IMR-90 (cell line): ENCODE data around the gene CACNA2D1. TPM values are rescaled to one million over a fixed set of nuclear protein-coding genes. Genes with fewer than 3 reads are reported as not detected.

ENCODE experiments used
- ATAC-seq: fragments of 200-7000 bp; cut with Tn5 transposase; 2 replicates; pipeline ENCODE4 v1.9.1; 2020; ENCODE audit warnings: low read depth, mild to moderate bottlenecking, moderate library complexity
- BruUV-seq: library from RNA; stranded (reverse); fragments of 400-500 nt; replicated peaks from 2 replicates; lab custom pipeline; 2021; lab: Mats Ljungman, UMichigan
- CTCF ChIA-PET: fragments of 300-600 bp; formaldehyde crosslinking; extraction: SDS; loops from one replicate; lab custom pipeline; 2021; ENCODE audit warnings: antibody characterized with exemption; lab: Yijun Ruan, JAX
- POLR2A ChIA-PET: fragments of 300-600 bp; sonication (Branson Sonifier 250); formaldehyde crosslinking; loops from one replicate; lab custom pipeline; 2022; ENCODE audit warnings: antibody characterized with exemption; ENCODE audit not compliant: unreplicated experiment; lab: Charles Lee
- DNase-seq: peaks from one replicate; pipeline ENCODE4 v3.0.0; 2013
- H2AFZ ChIP-seq: replicated peaks from 2 replicates; pipeline ENCODE3; 2013; ENCODE audit warnings: low read length, mild to moderate bottlenecking; ENCODE audit not compliant: poor library complexity
- H2AK5ac ChIP-seq: 2 replicates; pipeline ENCODE4 v1.6.1; 2013; ENCODE audit warnings: low read depth, low read length, inconsistent platforms
- H2AK9ac ChIP-seq: replicated peaks from 2 replicates; pipeline ENCODE3; 2013; ENCODE audit warnings: mild to moderate bottlenecking, low read depth, low read length, moderate library complexity; ENCODE audit not compliant: poor library complexity
- H2BK120ac ChIP-seq: 2 replicates; pipeline ENCODE4 v1.6.1; 2013; ENCODE audit warnings: low read depth, low read length, inconsistent platforms
- H2BK15ac ChIP-seq: 3 replicates; pipeline ENCODE4 v1.6.1; 2013; ENCODE audit warnings: low read depth, low read length, inconsistent platforms
- H2BK20ac ChIP-seq: 2 replicates; pipeline ENCODE4 v1.6.1; 2013; ENCODE audit warnings: low read depth, mild to moderate bottlenecking, inconsistent platforms, low read length, moderate library complexity
- H2BK5ac ChIP-seq: 2 replicates; pipeline ENCODE4 v1.6.1; 2013; ENCODE audit warnings: mild to moderate bottlenecking, low read depth, low read length, inconsistent platforms; ENCODE audit not compliant: poor library complexity, severe bottlenecking
- H3K14ac ChIP-seq: replicated peaks from 2 replicates; pipeline ENCODE4 v1.6.1; 2013; ENCODE audit warnings: low read depth, low read length, inconsistent platforms
- H3K18ac ChIP-seq: 2 replicates; pipeline ENCODE4 v1.6.1; 2013; ENCODE audit warnings: low read depth, low read length, control low read depth
- H3K23ac ChIP-seq: 2 replicates; pipeline ENCODE4 v1.6.1; 2013; ENCODE audit warnings: low read depth, low read length, inconsistent platforms
- H3K27ac ChIP-seq: 2 replicates; pipeline ENCODE4 v1.5.1; 2013; ENCODE audit warnings: mild to moderate bottlenecking, control low read depth, low read length; ENCODE audit not compliant: insufficient read depth
- H3K27me3 ChIP-seq: 2 replicates; pipeline ENCODE4 v1.6.1; 2013; ENCODE audit warnings: low read length; ENCODE audit not compliant: control insufficient read depth, insufficient read depth
- H3K36me3 ChIP-seq: 2 replicates; pipeline ENCODE4 v1.6.1; 2013; ENCODE audit warnings: low read length, mixed read lengths; ENCODE audit not compliant: control insufficient read depth, insufficient read depth
- H3K4ac ChIP-seq: 2 replicates; pipeline ENCODE4 v1.6.1; 2013; ENCODE audit warnings: low read depth, low read length, inconsistent platforms
- H3K4me1 ChIP-seq: 2 replicates; pipeline ENCODE4 v1.6.1; 2013; ENCODE audit warnings: low read length, mixed read lengths; ENCODE audit not compliant: control insufficient read depth, insufficient read depth
- H3K4me2 ChIP-seq: 2 replicates; pipeline ENCODE4 v1.6.1; 2013; ENCODE audit warnings: low read depth, mild to moderate bottlenecking, control low read depth, low read length, moderate library complexity
- H3K4me3 ChIP-seq: 2 replicates; pipeline ENCODE4 v1.5.1; 2013; ENCODE audit warnings: low read depth, mild to moderate bottlenecking, control low read depth, low read length, moderate library complexity; ENCODE audit not compliant: insufficient read depth
- H3K56ac ChIP-seq: 2 replicates; pipeline ENCODE4 v1.6.1; 2013; ENCODE audit warnings: low read length, inconsistent platforms; ENCODE audit not compliant: insufficient read depth; ENCODE audit errors: extremely low read depth
- H3K79me1 ChIP-seq, 2 experiments: 2 replicates each; pipeline ENCODE4 v1.6.1; 2013; ENCODE audit warnings: low read length in 2 of 2, inconsistent platforms in 1 of 2, low read depth in 1 of 2
- H3K9ac ChIP-seq: 2 replicates; pipeline ENCODE4 v1.6.1; 2013; ENCODE audit warnings: low read depth, low read length, control low read depth
- H3K9me1 ChIP-seq: 2 replicates; pipeline ENCODE4 v1.6.1; 2013; ENCODE audit warnings: low read length, inconsistent platforms; ENCODE audit not compliant: insufficient read depth
- H3K9me3 ChIP-seq: 2 replicates; pipeline ENCODE4 v1.6.1; 2013; ENCODE audit warnings: low read length; ENCODE audit not compliant: control insufficient read depth, insufficient read depth
- H4K20me1 ChIP-seq: 2 replicates; pipeline ENCODE4 v1.6.1; 2013; ENCODE audit warnings: low read length, inconsistent platforms; ENCODE audit not compliant: insufficient read depth
- H4K5ac ChIP-seq: 2 replicates; pipeline ENCODE4 v1.6.1; 2013; ENCODE audit warnings: mild to moderate bottlenecking, low read depth, low read length, control low read depth
- H4K8ac ChIP-seq, 2 experiments: 2 replicates each; pipeline ENCODE4 v1.6.1; 2013; ENCODE audit warnings: low read depth in 2 of 2, low read length in 2 of 2, control low read depth in 1 of 2, inconsistent platforms in 1 of 2
- H4K91ac ChIP-seq: 2 replicates; pipeline ENCODE4 v1.6.1; 2013; ENCODE audit warnings: low read depth, low read length, inconsistent platforms; ENCODE audit not compliant: insufficient read depth
- BHLHE40 ChIP-seq: fragments of 150-350 bp; IDR thresholded peaks from 2 replicates; pipeline ENCODE4 v1.6.1; 2016; ENCODE audit warnings: mild to moderate bottlenecking, low read depth, low read length
- CEBPB ChIP-seq: IDR thresholded peaks from 2 replicates; pipeline ENCODE4 v1.6.1; 2012; ENCODE audit warnings: low read depth, low read length, improper control_type of control experiment
- CTCF ChIP-seq: conservative IDR thresholded peaks from 2 replicates; pipeline ENCODE4 v1.5.1; 2012; ENCODE audit warnings: mild to moderate bottlenecking, low read depth, low read length, improper control_type of control experiment
- ELK1 ChIP-seq: fragments of 150-350 bp; IDR thresholded peaks from 2 replicates; pipeline ENCODE4 v1.6.1; 2016; ENCODE audit warnings: low read depth, mild to moderate bottlenecking, low read length, moderate library complexity, borderline replicate concordance
- MAFK ChIP-seq: IDR thresholded peaks from 2 replicates; pipeline ENCODE4 v1.6.1; 2012; ENCODE audit warnings: low read depth, low read length, improper control_type of control experiment
- MAZ ChIP-seq: IDR thresholded peaks from 2 replicates; pipeline ENCODE4 v1.6.1; 2012; ENCODE audit warnings: low read depth, mild to moderate bottlenecking, low read length, improper control_type of control experiment, moderate library complexity, borderline replicate concordance
- MXI1 ChIP-seq: IDR thresholded peaks from 2 replicates; pipeline ENCODE4 v1.6.1; 2012; ENCODE audit warnings: low read depth, mild to moderate bottlenecking, low read length, moderate library complexity, borderline replicate concordance
- NFE2L2 ChIP-seq: fragments of 150-350 bp; IDR thresholded peaks from 2 replicates; pipeline ENCODE4 v1.6.1; 2016; ENCODE audit warnings: low read depth, mild to moderate bottlenecking, low read length
- POLR2A ChIP-seq: IDR thresholded peaks from 2 replicates; pipeline ENCODE4 v1.6.1; 2012; ENCODE audit warnings: mild to moderate bottlenecking, low read depth, low read length
- RAD21 ChIP-seq: IDR thresholded peaks from 2 replicates; pipeline ENCODE4 v1.6.1; 2012; ENCODE audit warnings: low read length, improper control_type of control experiment
- RCOR1 ChIP-seq: IDR thresholded peaks from 2 replicates; pipeline ENCODE4 v1.6.1; 2012; ENCODE audit warnings: mild to moderate bottlenecking, low read length, improper control_type of control experiment; ENCODE audit not compliant: insufficient replicate concordance
- RFX5 ChIP-seq: IDR thresholded peaks from 2 replicates; pipeline ENCODE4 v1.8.0; 2012; ENCODE audit warnings: low read depth, mild to moderate bottlenecking, low read length, moderate library complexity
- SMC3 ChIP-seq: fragments of 150-350 bp; IDR thresholded peaks from 2 replicates; pipeline ENCODE4 v1.6.1; 2016; ENCODE audit warnings: low read depth, mild to moderate bottlenecking, antibody characterized with exemption, low read length, moderate library complexity
- USF2 ChIP-seq: fragments of 150-350 bp; IDR thresholded peaks from 2 replicates; pipeline ENCODE4 v1.6.1; 2017; ENCODE audit warnings: mild to moderate bottlenecking, antibody characterized with exemption, low read length, low read depth
- dilution Hi-C: fragments of 300-500 bp; cut with HindIII; formaldehyde crosslinking; loops from one replicate; pipeline ENCODE4 v1.14.3; 2018; ENCODE audit warnings: low sequenced_read_pairs; ENCODE audit not compliant: unreplicated experiment
- in situ Hi-C: fragments of 300-500 bp; cut with MboI; formaldehyde crosslinking; loops from 3 replicates; pipeline ENCODE4 v1.14.3; 2019; ENCODE audit warnings: low sequenced_read_pairs, inconsistent platforms, mixed read lengths
- intact Hi-C: fragments of 100-400 bp; cut with micrococcal nuclease; formaldehyde crosslinking; loops from 2 replicates; pipeline ENCODE4 v1.10.0; 2022
- polyA plus RNA-seq, 3 experiments: library from polyadenylated mRNA; depleted of rRNA; stranded (reverse); fragments of >200 nt; gene quantifications; 2 replicates each; pipeline ENCODE4 v1.2.3, GENCODE V29; 2012; ENCODE audit warnings: low replicate concordance in 1 of 3
- total RNA-seq: library from RNA; depleted of rRNA; stranded (reverse); fragments of >200 nt; gene quantifications from 2 replicates; pipeline ENCODE4 v1.2.3, GENCODE V29; 2012

CACNA2D1 gene
- total and polyA plus RNA-seq, 2 of the 4 experiments (the other 2 are of a cell fraction), result 5.8 to 21.9 TPM

- Histone ChIP-seq H2AK9ac (no peak overlapping the region), H4K20me1 (no peaks in the 10 kb centered on the region), H3K56ac (no peak overlapping the region), H3K79me1 (0 out of 4 replicates have a peak, but pooled peaks cover 0 to 4% of the 10 kb centered on the region in 2 experiments), H3K23ac (no peak overlapping the region), H3K4me2 (no peak overlapping the region), H3K4me1 (no peaks in the 10 kb centered on the region), H3K36me3 (no peaks in the 10 kb centered on the region), H2BK20ac (no peak overlapping the region), H4K5ac (no peak overlapping the region), H2BK5ac (no peak overlapping the region), H2BK120ac (no peak overlapping the region), H3K4ac (no peak overlapping the region), H4K8ac (no peak overlapping the region), H3K9me3 (no peaks in the 10 kb centered on the region), H4K91ac (no peak overlapping the region), H2AK5ac (no peak overlapping the region), H3K27me3 (no peaks in the 10 kb centered on the region), H2AFZ (no peak overlapping the region), H3K9me1 (no peaks in the 10 kb centered on the region), H3K4me3 (no peak overlapping the region), H3K18ac (no peak overlapping the region), H3K14ac (no peak overlapping the region), H2BK15ac (no peak overlapping the region), H3K9ac (no peak overlapping the region), H3K27ac (no peak overlapping the region)
- dilution Hi-C loops (no loop called here), in situ Hi-C loops (no loop called here), intact Hi-C loops (no loop called here)
- ATAC-seq (no peak), DNase-seq (no peak)
- no peak for TF ChIP-seq BHLHE40
- TF ChIP-seq ELK1, result no peak
- no peak for TF ChIP-seq MAZ
- no peak for TF ChIP-seq SMC3
- TF ChIP-seq RCOR1, result no peak
- no peak for TF ChIP-seq RFX5
- no peak for TF ChIP-seq MXI1
- no peak for TF ChIP-seq USF2
- no peak for TF ChIP-seq CTCF
- no peak for TF ChIP-seq CEBPB
- no peak for TF ChIP-seq RAD21
- TF ChIP-seq POLR2A, result no peak
- no peak for TF ChIP-seq MAFK
- TF ChIP-seq NFE2L2, result no peak
- ChIA-PET CTCF (interaction anchor here (0.6 kb wide), 1 partner anchor 178 kb away, joined by 3 read pairs; no protein-coding TSS in a partner anchor), POLR2A (no interaction called here)
- no TSS peak for BruUV-seq
These were observed 193.0 kb downstream of the CACNA2D1 start for GRCh38 chr7:82250598-82250997.
